Body of pancreas (tissue), 4 donors: ENCODE results near the gene CYSLTR2. TPM values are rescaled to one million over a fixed set of nuclear protein-coding genes. Genes with fewer than 3 reads are reported as not detected.
A peak's percentile ranks its signal among the peaks of the same experiment; 100 is the strongest.

Experiments used
- ATAC-seq: fragments of 150-250 bp; one replicate; pipeline ENCODE4 v1.9.1; 2016
- DNase-seq, 4 donors: peaks; one replicate each; pipeline ENCODE4 v3.0.0-alpha.2; 2019
- H3K27ac ChIP-seq, 4 donors: fragments of 200-600 bp; sonication (generic); 1 replicate in 3 of 4; 2 replicates in 1 of 4; pipeline versions ENCODE4 v1.5.1 to v1.6.1; 2016 to 2019; ENCODE audit warnings: mild to moderate bottlenecking in 1 of 4, mixed read lengths in 1 of 4, moderate library complexity in 1 of 4
- H3K27me3 ChIP-seq, 2 donors: fragments of 200-600 bp; sonication (generic); one replicate each; pipeline ENCODE4 v1.6.0; 2016; ENCODE audit warnings: mild to moderate bottlenecking in 1 of 2
- H3K36me3 ChIP-seq, 2 donors: fragments of 200-600 bp; sonication (generic); replicated peaks in 1 of 2; 2 replicates each; pipeline ENCODE4 v1.5.1; 2016; ENCODE audit warnings: low read depth in 2 of 2; ENCODE audit not compliant: insufficient read depth in 1 of 2
- H3K4me1 ChIP-seq: fragments of 200-600 bp; sonication (generic); one replicate; pipeline ENCODE4 v1.6.0; 2016
- H3K4me3 ChIP-seq, 2 donors: fragments of 200-600 bp; sonication (generic); 1 replicate in 1 of 2; 2 replicates in 1 of 2; pipeline ENCODE4 v1.5.1; 2016 to 2019
- H3K9me3 ChIP-seq, 3 donors: fragments of 200-600 bp; sonication (generic); 1 replicate in 2 of 3; 2 replicates in 1 of 3; pipeline ENCODE4 v1.5.1; 2016
- CTCF ChIP-seq, 7 experiments: fragments of 450-650 bp in 4 of 7; fragments of 200-600 bp in 3 of 7; sonication (generic) in 3 of 7; IDR thresholded peaks; one replicate each; pipeline ENCODE4 v1.5.1; 2016 to 2019; ENCODE audit warnings: antibody characterized with exemption in 7 of 7
- POLR2A ChIP-seq, 3 donors: fragments of 450-650 bp; IDR thresholded peaks; one replicate each; pipeline ENCODE4 v1.6.1; 2016; ENCODE audit warnings: antibody characterized with exemption in 3 of 3, mild to moderate bottlenecking in 2 of 3
- WGBS, 2 donors: methylation state at CpG; one replicate each; pipeline ENCODE4 v1.1.5; 2017; 5-methylcytosine and 5-hydroxymethylcytosine counted together
- intact Hi-C: fragments of 100-400 bp; cut with DNase I; formaldehyde crosslinking; loops from one replicate; pipeline ENCODE4 v1.15.1; 2023
- total RNA-seq, 2 donors: library from RNA; depleted of rRNA; stranded (reverse); fragments of >200 nt; gene quantifications; one replicate each; pipeline ENCODE4 v1.1.0, GENCODE V29; 2016

The CYSLTR2 gene
- total RNA-seq, 2 donors from 2014 or later, result 0.52 TPM; not detected in 1

GRCh38 chr13:48652851-48653471, 768 bp upstream of the CYSLTR2 start:
- WGBS, 2 donors, result 48 to 65% methylated on average over 3 of the region's 3 CpGs
- H3K4me1 ChIP-seq, result peaks cover 9% of the 10 kb centered on the region
- no peak overlapping the region for H3K27ac ChIP-seq
- H3K4me3 ChIP-seq, result no peak overlapping the region
- no peaks in the 10 kb centered on the region for H3K27me3 ChIP-seq
- TF ChIP-seq CTCF (IDR thresholded peaks at IDR 0.05) (no peak), POLR2A (IDR thresholded peaks at IDR 0.05) (no peak)
- intact Hi-C loops, result no loop called here
- ATAC-seq, result no peak
- no peaks in the 10 kb centered on the region for H3K9me3 ChIP-seq
- no peaks in the 10 kb centered on the region for H3K36me3 ChIP-seq
- DNase-seq, result no peak

- no peak for TF ChIP-seq POLR2A (IDR thresholded peaks at IDR 0.05)
- no peak for TF ChIP-seq CTCF (IDR thresholded peaks at IDR 0.05)
- intact Hi-C loops, result no loop called here
- Histone ChIP-seq H3K9me3 (no peaks in the 10 kb centered on the region), H3K27ac (no peak overlapping the region), H3K4me3 (no peak overlapping the region), H3K4me1 (peaks cover 9% of the 10 kb centered on the region), H3K27me3 (no peaks in the 10 kb centered on the region), H3K36me3 (no peaks in the 10 kb centered on the region)
- DNase-seq, result no peak
- no peak for ATAC-seq
- WGBS, 2 donors, result 36 to 50% methylated on average over 1 of the region's 1 CpG
These were observed 782 bp downstream of the CYSLTR2 start for GRCh38 chr13:48654511-48654910.

GRCh38 chr13:48655291-48655690, 1.6 kb downstream of the CYSLTR2 start:
- no peaks in the 10 kb centered on the region for H3K9me3 ChIP-seq
- 90 to 95% methylated on average over 4 of the region's 4 CpGs for WGBS, 2 donors
- H3K27ac ChIP-seq, result no peak overlapping the region
- TF ChIP-seq POLR2A (IDR thresholded peaks at IDR 0.05) (no peak), CTCF (IDR thresholded peaks at IDR 0.05) (no peak)
- H3K4me1 ChIP-seq, result peaks cover 13% of the 10 kb centered on the region
- no peak for DNase-seq
- no peaks in the 10 kb centered on the region for H3K27me3 ChIP-seq
- no peak for ATAC-seq
- no peaks in the 10 kb centered on the region for H3K36me3 ChIP-seq
- intact Hi-C loops, result no loop called here
- no peak overlapping the region for H3K4me3 ChIP-seq

GRCh38 chr13:48656608-48657007, 2.9 kb downstream of the CYSLTR2 start:
- intact Hi-C loops, result no loop called here
- DNase-seq (peak in 1 of 4 donors; percentile 12), ATAC-seq (peak; percentile 50)
- Histone ChIP-seq H3K36me3 (no peaks in the 10 kb centered on the region), H3K4me1 (peaks cover 24% of the 10 kb centered on the region), H3K9me3 (no peaks in the 10 kb centered on the region), H3K27me3 (no peaks in the 10 kb centered on the region), H3K4me3 (no peak overlapping the region), H3K27ac (no peak overlapping the region)
- WGBS, 2 donors, result 15 to 25% methylated on average over 3 of the region's 3 CpGs
- TF ChIP-seq POLR2A (IDR thresholded peaks at IDR 0.05) (no peak), CTCF (IDR thresholded peaks at IDR 0.05) (no peak)
